KMS-11 (cell line): Measurements from ENCODE around the gene PDE3A.

Experiments used
- H2AFZ ChIP-seq: fragments of 200-600 bp; sonication (generic); 2 replicates; pipeline ENCODE4 v1.6.1; 2016; ENCODE audit warnings: antibody characterized with exemption, mixed run types, low read depth
- H3K27ac ChIP-seq: fragments of 200-600 bp; sonication (generic); 2 replicates; pipeline ENCODE4 v1.6.1; 2016; ENCODE audit warnings: mild to moderate bottlenecking, mixed run types
- H3K27me3 ChIP-seq: fragments of 200-600 bp; sonication (generic); 2 replicates; pipeline ENCODE4 v1.6.1; 2017; ENCODE audit warnings: mild to moderate bottlenecking, low read depth, mixed run types, moderate library complexity; ENCODE audit not compliant: insufficient read depth
- H3K36me3 ChIP-seq: fragments of 200-600 bp; sonication (generic); 2 replicates; pipeline ENCODE4 v1.6.1; 2017; ENCODE audit warnings: mild to moderate bottlenecking, mixed run types; ENCODE audit not compliant: insufficient read depth
- H3K4me1 ChIP-seq: fragments of 200-600 bp; sonication (generic); 2 replicates; pipeline ENCODE4 v1.6.1; 2016; ENCODE audit warnings: mild to moderate bottlenecking, low read depth, mixed run types; ENCODE audit not compliant: poor library complexity, severe bottlenecking
- H3K4me2 ChIP-seq: fragments of 200-600 bp; sonication (generic); 2 replicates; pipeline ENCODE4 v1.7.0; 2016; ENCODE audit warnings: mild to moderate bottlenecking, mixed run types
- H3K4me3 ChIP-seq: fragments of 200-600 bp; sonication (generic); IDR thresholded peaks from 2 replicates; pipeline ENCODE4 v1.6.1; 2017; ENCODE audit warnings: low read depth, low read length, mixed read lengths; ENCODE audit not compliant: insufficient read depth
- H3K79me2 ChIP-seq: fragments of 200-600 bp; sonication (generic); 2 replicates; pipeline ENCODE4 v1.6.1; 2016; ENCODE audit warnings: low read depth, mixed run types; ENCODE audit not compliant: insufficient read depth
- H3K9ac ChIP-seq: fragments of 200-600 bp; sonication (generic); 2 replicates; pipeline ENCODE4 v1.6.1; 2016; ENCODE audit warnings: mild to moderate bottlenecking, mixed run types
- H4K20me1 ChIP-seq: fragments of 200-600 bp; sonication (generic); 2 replicates; pipeline ENCODE4 v1.6.1; 2016; ENCODE audit warnings: mild to moderate bottlenecking, mixed run types; ENCODE audit not compliant: insufficient read depth
- CTCF ChIP-seq: fragments of 200-600 bp; sonication (generic); conservative IDR thresholded peaks from 2 replicates; pipeline ENCODE4 v1.6.1; 2017; ENCODE audit warnings: low read depth, mild to moderate bottlenecking, antibody characterized with exemption, low read length, moderate library complexity, mixed read lengths

The PDE3A gene

GRCh38 chr12:20507056-20507455 lies 138.7 kb downstream of the PDE3A start:
- Histone ChIP-seq H3K4me3 (no peak overlapping the region), H3K4me1 (no peaks in the 10 kb centered on the region), H3K9ac (no peak overlapping the region), H3K27ac (no peak overlapping the region), H3K27me3 (no peaks in the 10 kb centered on the region), H2AFZ (no peak overlapping the region), H4K20me1 (no peaks in the 10 kb centered on the region), H3K4me2 (no peak overlapping the region), H3K36me3 (no peaks in the 10 kb centered on the region), H3K79me2 (no peaks in the 10 kb centered on the region)
- no peak for TF ChIP-seq CTCF

DNA sequence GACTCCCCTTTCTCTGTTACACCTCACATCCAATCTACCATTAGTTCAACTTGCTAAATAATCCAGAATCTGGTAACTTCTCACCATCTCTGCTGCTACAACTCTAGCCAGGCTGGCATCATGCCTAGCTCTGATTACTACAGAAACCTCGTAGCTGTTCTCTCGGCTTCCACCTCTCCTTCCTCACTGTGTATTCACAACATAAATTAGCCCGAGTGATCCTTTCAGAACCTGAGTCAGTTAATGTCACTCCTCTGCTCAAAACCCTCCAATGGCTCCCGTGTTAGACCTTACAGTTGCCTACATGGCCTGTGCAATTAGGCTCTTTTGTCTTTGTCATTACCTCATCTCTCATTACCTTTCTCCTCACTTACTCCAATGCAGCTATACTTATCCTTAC lies 139.4 kb downstream of the PDE3A start:
- Histone ChIP-seq H2AFZ (no peak overlapping the region), H3K27ac (no peak overlapping the region), H3K79me2 (no peaks in the 10 kb centered on the region), H3K27me3 (no peaks in the 10 kb centered on the region), H3K4me2 (no peak overlapping the region), H3K9ac (no peak overlapping the region), H3K36me3 (no peaks in the 10 kb centered on the region), H3K4me3 (no peak overlapping the region), H4K20me1 (no peaks in the 10 kb centered on the region), H3K4me1 (no peaks in the 10 kb centered on the region)
- no peak for TF ChIP-seq CTCF

DNA sequence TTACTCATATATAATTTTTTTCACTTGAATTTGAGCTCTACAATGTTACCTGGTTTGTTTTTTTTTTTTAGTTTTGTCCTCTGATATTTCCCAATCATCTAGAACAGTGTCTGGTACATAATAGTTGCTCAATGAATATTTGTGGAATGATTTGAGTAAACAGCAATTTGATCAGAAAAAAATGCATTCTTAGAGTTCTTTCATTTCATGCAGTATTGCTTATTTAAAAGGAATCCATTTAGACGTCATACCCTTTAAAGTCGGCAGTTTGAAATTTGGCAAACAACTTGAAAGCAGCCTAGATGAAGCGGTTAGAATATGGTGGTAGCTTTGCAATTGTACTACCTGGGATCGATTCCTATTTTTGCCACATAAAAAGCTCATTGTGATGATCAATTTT lies 140.0 kb downstream of the PDE3A start:
- H3K4me2 ChIP-seq = no peak overlapping the region
- no peaks in the 10 kb centered on the region for H3K4me1 ChIP-seq
- TF ChIP-seq CTCF = no peak
- no peaks in the 10 kb centered on the region for H3K27me3 ChIP-seq
- no peaks in the 10 kb centered on the region for H4K20me1 ChIP-seq
- H3K27ac ChIP-seq = no peak overlapping the region
- H3K4me3 ChIP-seq = no peak overlapping the region
- no peaks in the 10 kb centered on the region for H3K79me2 ChIP-seq
- H2AFZ ChIP-seq = no peak overlapping the region
- no peaks in the 10 kb centered on the region for H3K36me3 ChIP-seq
- no peak overlapping the region for H3K9ac ChIP-seq

- H3K9ac ChIP-seq = no peak overlapping the region
- H3K27me3 ChIP-seq = no peaks in the 10 kb centered on the region
- no peak for TF ChIP-seq CTCF
Observed at GRCh38 chr12:20508962-20509361, 140.6 kb downstream of the PDE3A start.

GRCh38 chr12:20510811-20511210 lies 142.5 kb downstream of the PDE3A start:
- no peak for TF ChIP-seq CTCF
- Histone ChIP-seq H3K27me3 (no peaks in the 10 kb centered on the region), H3K4me2 (no peak overlapping the region), H3K36me3 (no peaks in the 10 kb centered on the region), H2AFZ (no peak overlapping the region), H3K9ac (no peak overlapping the region), H3K27ac (no peak overlapping the region), H3K79me2 (no peaks in the 10 kb centered on the region), H4K20me1 (no peaks in the 10 kb centered on the region), H3K4me1 (no peaks in the 10 kb centered on the region), H3K4me3 (no peak overlapping the region)

More at GRCh38 chr12:20508962-20509361, 140.6 kb downstream of the PDE3A start:
- no peak overlapping the region for H3K27ac ChIP-seq
- H3K36me3 ChIP-seq = no peaks in the 10 kb centered on the region
- no peaks in the 10 kb centered on the region for H3K79me2 ChIP-seq
- H4K20me1 ChIP-seq = no peaks in the 10 kb centered on the region
- no peaks in the 10 kb centered on the region for H3K4me1 ChIP-seq
- H3K4me3 ChIP-seq = no peak overlapping the region
- H3K4me2 ChIP-seq = no peak overlapping the region
- no peak overlapping the region for H2AFZ ChIP-seq
